ENCODE results near the gene PLCB4.

PLCB4 gene

DNA sequence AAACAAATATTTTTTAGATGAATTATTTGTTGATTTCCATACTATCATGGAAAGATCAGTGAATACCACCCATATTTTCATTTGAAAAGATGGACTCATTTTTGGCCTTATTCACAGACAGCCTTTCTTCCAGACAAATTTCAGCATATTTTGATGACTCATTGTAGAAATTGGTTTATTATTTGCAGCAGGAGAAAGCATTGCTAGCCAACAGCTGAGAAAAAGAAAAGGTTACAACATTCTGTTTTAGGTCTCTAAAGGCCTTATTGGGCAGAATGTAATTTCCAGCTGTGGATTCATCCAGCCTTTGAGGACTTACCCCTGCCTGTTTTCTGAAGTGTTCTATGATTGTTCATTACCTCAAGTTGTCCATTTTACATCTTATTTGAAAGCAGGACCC, 201.9 kb downstream of the PLCB4 start:
- no peak for DNase-seq (ENCODE audit: low spot score)

- no peak for DNase-seq (ENCODE audit: low spot score)
Observed at GRCh38 chr20:9276966-9277468, 208.1 kb downstream of the PLCB4 start.

DNA sequence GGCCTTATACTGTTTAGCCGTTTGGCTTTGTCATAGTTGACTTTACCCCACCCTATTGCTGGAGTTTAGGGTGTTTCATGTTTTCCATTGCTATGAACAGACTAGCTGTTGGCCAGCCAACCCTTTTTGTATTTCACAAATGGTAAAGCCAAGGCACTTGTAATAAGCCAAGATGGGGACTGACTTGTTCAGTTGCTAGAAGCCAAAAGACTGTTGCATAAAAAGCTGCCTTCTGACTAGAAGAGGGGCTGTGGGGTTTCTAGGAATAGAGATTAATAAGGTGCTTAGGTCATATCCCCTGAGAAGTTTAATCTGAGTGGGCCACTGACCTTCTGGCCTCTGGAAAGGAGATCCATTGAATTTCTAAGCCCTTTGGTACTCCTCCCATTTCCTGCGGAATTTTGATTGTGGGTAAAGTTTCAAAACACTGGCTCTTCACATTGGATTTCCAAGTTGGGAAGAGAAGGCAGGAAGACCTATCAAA, 211.1 kb downstream of the PLCB4 start:
- no peak for DNase-seq (ENCODE audit: low spot score)

DNA sequence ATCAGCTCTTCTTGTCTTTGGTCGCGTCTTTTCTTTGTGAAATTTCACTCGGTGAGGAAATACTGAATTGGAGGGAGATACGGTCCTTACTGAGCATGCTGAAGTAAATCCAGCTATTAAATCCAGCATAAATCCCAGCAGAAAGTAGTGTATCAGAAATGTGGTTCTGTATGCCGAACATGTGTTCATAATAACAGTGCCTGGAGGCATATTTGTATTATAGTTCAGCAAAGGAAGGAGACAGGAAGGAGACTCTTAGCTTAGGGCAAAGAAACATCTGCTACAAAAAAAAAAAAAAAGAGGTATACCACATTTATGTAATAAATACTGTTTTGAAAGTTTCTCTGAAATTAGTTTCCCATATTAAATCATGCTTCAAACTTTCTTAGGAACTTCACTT, 211.8 kb downstream of the PLCB4 start:
- DNase-seq (ENCODE audit: low spot score): no peak

- DNase-seq (ENCODE audit: low spot score): no peak
Observed at GRCh38 chr20:9281803-9282202, 212.9 kb downstream of the PLCB4 start.

DNA sequence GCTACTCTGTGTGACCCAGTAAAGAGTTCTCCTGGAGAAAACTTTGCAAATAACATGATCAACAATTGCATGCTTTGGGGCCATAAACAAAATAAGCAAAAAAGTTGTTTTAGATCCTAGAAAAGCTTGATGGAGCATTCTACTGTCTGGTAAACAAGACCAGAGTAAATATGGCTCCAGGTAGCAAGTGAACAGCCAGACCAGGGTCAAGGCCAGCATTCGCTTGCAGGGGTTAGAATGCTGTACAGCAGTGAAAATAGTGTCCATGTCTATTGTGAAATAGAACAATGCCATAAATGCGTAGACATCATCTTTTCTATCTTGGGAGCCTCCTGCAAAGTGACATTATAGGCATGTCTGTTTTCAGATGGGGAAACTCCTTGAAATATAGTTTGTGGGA, 216.7 kb downstream of the PLCB4 start:
- DNase-seq (ENCODE audit: low spot score): no peak

DNA sequence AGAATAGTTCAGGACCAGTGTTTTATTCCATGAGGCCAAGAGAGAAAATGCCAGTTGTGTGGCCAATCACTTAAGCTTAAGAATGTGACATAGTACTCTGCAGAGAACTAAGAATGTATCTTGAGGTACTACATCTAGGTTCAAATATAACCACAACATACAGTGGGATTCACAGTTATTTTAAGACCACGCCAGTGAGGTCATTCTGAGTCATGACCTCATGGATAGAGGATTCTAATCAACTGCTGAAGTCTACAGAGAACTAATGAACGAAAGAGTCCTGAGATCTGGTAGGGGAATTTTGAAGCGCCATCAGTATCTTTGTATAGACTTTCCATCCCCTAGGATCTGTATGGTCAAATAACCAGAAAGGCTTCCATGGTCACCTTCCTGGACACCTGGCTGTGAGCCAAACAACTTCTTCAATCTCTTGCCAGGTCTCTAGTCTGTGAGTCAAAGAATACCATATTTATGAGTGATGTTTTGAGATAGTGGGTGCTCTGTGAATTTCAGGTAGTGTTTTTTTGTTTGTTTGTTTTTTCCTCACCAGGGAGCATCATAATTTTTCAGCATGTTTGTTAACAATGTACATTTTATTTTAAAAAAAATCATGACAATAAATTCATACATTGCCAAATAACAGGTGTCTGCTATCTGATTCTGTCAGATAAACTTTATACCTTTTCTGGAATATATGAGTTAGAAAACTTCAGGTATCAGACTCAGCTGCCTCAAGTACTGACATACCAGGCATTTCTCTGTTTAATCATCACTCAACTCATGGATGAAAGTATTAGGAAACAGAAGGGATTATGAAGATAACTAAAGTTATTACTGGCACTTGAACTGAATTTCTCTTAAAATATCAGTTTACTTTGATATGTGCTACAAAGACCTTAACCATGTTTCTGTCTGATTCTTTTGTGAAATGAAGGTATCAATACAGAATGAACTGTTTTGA, 217.9 kb downstream of the PLCB4 start:
- peak; percentile 13 for DNase-seq (ENCODE audit: low spot score)

DNA sequence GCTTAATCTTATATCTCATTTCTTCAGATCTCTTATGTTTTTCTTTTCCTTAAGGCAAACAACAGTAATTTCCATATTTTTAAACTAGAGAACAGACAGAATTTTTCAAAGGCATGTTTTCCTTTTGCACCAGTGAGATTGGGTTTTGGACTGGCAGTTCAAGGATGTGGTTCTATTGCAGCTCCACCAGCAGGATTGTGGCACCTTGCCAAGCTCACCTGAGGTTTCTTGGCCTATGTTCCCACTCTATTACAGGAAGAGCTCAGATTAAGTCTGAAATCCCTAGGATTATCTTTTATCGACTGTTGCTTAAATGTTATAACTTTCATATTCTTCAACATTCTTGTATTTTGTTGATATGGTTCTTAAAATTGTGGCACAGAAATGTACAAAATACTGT, 218.9 kb downstream of the PLCB4 start:
- DNase-seq (ENCODE audit: low spot score): peak; percentile 17

GRCh38 chr20:9290331-9290730, 221.4 kb downstream of the PLCB4 start:
- DNase-seq (ENCODE audit: low spot score): no peak

DNA sequence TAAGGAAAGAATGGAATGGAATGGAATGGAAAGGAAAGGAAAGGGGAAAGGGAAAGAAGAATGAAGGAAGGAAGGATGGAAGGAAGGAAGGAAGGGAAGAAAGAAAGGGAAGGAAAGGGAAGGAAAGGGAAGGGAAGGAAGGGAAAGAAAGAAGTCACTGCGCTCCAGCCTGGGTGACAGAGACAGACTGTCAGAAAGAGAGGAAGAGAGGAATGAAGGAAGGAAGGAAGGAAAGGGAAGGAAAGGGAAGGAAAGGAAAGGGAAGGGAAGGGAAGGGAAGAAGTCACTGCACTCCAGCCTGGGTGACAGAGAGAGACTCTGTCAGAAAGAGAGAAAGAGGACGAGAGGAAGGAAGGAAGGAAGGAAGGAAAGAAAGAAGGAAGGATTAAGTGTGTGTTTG, 224.3 kb downstream of the PLCB4 start:
- no peak for DNase-seq (ENCODE audit: low spot score)

DNA sequence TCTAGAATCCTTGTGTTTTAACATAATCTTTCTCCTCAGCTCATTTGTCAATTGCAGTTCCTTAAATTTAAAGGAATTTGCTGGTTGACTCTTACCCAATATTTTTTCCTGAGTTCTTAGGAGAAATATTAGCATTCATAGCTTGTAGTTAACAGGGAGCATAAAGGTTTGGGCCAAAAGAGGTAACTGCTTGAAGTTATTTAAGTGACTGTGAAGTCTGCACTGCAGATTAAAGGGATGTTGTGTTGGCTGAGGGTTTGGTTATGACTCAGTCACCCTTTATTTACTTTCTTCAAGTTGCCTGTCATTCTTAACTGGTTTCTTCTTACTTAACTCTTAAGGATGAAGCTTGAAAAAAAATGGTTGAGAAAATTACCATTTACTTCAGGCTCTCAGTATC, 225.2 kb downstream of the PLCB4 start:
- DNase-seq (ENCODE audit: low spot score): peak; percentile 64

DNA sequence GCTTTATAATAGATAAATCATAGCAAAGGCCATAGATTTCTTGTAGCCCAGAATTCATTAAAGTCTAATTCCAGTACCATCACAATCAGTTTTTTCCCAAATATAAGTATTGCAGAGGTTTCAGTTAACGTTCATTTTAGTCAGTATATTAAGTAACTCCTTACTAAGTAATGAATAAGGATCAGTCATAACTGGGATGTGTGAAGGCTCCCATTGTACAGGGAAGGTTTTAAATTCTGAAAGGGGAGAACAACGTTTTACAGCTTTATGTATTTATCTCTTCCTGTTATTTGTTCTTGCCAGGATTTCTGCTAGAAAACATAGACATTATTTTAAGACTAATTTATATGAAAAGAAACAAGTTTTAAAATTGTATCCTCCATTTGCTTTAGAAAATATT, 230.0 kb downstream of the PLCB4 start:
- DNase-seq (ENCODE audit: low spot score): no peak

GRCh38 chr20:9300080-9300479, 231.2 kb downstream of the PLCB4 start:
- no peak for DNase-seq (ENCODE audit: low spot score)

DNA sequence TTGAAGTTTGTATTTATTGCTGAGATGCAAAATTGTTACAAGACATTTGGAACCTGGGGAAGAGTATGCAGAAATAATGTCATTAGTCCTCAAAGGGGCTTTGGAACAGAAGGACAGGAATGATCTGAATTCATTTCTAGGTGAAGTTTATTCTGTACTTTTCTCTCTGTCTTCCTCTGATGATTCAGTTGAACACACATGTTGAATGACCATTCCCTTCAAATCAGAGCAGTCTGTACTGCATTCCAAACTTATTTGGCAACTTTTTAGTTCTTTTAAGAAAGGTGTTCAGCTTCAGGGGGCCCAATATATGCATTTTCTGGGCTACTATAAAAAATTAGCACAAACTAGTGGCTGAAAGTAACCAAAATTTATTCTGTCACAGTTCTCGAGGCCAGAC, 231.6 kb downstream of the PLCB4 start:
- no peak for DNase-seq (ENCODE audit: low spot score)

GRCh38 chr20:9301129-9302090, 232.5 kb downstream of the PLCB4 start:
- DNase-seq (ENCODE audit: low spot score): peak; percentile 51

- DNase-seq (ENCODE audit: low spot score): no peak
Observed at GRCh38 chr20:9302091-9302462, 233.2 kb downstream of the PLCB4 start.

- no peak for DNase-seq (ENCODE audit: low spot score)
Observed at GRCh38 chr20:9306521-9306920, 237.6 kb downstream of the PLCB4 start.

GRCh38 chr20:9308056-9308455, 239.2 kb downstream of the PLCB4 start:
- no peak for DNase-seq (ENCODE audit: low spot score)

DNA sequence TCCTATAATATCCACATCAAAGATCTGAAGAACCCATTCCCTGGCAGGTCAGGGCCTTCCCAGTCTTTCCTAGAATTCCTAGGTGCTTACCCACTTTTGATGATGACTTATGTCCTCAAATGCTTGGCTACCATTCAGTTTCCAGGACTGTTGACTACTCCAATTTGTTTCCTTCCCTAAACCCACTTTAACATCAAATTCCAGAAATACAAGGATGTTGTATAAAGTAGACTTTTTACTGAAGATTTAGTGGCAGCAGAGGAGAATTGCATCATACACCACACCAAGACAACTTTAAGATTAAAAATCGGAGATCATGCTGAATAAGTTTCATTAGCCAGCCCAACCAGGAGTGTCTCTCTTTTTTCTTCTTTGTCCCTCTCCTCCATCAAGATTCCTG, 242.2 kb downstream of the PLCB4 start:
- no peak for DNase-seq (ENCODE audit: low spot score)

- DNase-seq (ENCODE audit: low spot score): no peak
Observed at GRCh38 chr20:9319687-9320384, 250.9 kb downstream of the PLCB4 start.

GRCh38 chr20:9321007-9321406, 252.1 kb downstream of the PLCB4 start:
- no peak for DNase-seq (ENCODE audit: low spot score)

DNA sequence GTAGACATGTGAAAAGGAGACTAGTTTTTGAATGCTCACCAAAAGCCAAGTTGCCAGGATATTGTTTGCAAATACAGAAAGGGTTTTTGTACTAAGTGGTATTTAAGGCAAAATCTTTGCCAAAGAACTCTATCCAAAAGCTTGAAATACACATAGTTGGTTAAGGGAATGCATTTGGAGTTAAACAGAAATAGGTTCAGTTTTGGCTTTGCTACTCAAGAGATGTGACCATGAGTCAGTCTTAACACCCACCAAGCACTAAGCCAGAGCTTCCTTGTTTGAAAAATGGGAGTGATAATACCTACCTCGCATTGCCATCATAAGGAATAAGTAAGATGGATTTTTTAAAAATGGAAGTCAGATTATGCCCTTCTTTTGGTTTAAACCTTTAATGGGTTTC, 253.8 kb downstream of the PLCB4 start:
- DNase-seq (ENCODE audit: low spot score): no peak

All from LoVo (cell line).